Esophagus squamous epithelium (tissue), 4 donors: Measurements from ENCODE around the gene HOXA11.

Experiments used
- POLR2A ChIP-seq, 4 donors: fragments of 450-650 bp; IDR thresholded peaks; one replicate each; pipeline ENCODE4 v1.6.1; 2017; ENCODE audit warnings: antibody characterized with exemption in 4 of 4, mild to moderate bottlenecking in 4 of 4, moderate library complexity in 3 of 4
- TF ChIP-seq, protein P1 (sequence below), 6 experiments: fragments of 450-650 bp in 4 of 6; fragments of 200-600 bp in 2 of 6; sonication (generic) in 2 of 6; IDR thresholded peaks; one replicate each; pipeline ENCODE4 v1.5.1; 2016 to 2019; ENCODE audit warnings: antibody characterized with exemption in 6 of 6, mild to moderate bottlenecking in 4 of 6, moderate library complexity in 4 of 6

DNA sequence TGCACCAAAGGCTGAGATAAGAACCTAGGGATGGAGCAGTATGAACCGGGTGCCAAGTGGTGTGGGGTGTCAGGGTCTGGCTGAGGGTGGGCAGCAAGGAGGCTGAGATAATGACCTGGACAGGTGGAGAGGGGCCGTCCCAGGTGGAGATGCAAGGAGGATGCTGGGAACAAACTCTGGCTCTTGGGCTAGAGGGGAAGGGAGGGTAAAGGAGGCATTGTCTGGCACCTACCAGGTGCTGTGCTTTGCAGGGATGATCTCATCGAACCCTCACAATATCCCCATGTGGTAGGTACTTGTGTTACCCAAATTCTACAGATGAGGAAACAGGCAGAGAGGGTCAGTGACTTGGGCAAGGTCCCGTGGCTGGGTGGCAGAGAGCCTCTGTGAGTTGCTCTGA lies 34.8 kb upstream of the HOXA11 start:
- TF ChIP-seq, protein P1, sequence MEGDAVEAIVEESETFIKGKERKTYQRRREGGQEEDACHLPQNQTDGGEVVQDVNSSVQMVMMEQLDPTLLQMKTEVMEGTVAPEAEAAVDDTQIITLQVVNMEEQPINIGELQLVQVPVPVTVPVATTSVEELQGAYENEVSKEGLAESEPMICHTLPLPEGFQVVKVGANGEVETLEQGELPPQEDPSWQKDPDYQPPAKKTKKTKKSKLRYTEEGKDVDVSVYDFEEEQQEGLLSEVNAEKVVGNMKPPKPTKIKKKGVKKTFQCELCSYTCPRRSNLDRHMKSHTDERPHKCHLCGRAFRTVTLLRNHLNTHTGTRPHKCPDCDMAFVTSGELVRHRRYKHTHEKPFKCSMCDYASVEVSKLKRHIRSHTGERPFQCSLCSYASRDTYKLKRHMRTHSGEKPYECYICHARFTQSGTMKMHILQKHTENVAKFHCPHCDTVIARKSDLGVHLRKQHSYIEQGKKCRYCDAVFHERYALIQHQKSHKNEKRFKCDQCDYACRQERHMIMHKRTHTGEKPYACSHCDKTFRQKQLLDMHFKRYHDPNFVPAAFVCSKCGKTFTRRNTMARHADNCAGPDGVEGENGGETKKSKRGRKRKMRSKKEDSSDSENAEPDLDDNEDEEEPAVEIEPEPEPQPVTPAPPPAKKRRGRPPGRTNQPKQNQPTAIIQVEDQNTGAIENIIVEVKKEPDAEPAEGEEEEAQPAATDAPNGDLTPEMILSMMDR (IDR thresholded peaks at IDR 0.05) = no peak
- TF ChIP-seq POLR2A (IDR thresholded peaks at IDR 0.05) = no peak
